Testis (tissue), 3 donors: ENCODE results near the gene HPN. TPM values are rescaled to one million over a fixed set of nuclear protein-coding genes. Genes with fewer than 3 reads are reported as not detected.

Source experiments
- DNase-seq: peaks from one replicate; pipeline ENCODE4 v3.0.0-alpha.2; 2019
- H3K27ac ChIP-seq, 2 donors: fragments of 200-600 bp; sonication (generic); one replicate each; pipeline ENCODE4 v1.5.1; 2019
- H3K27me3 ChIP-seq: fragments of 200-600 bp; sonication (generic); one replicate; pipeline ENCODE4 v1.5.1; 2019
- H3K36me3 ChIP-seq: fragments of 200-600 bp; sonication (generic); one replicate; pipeline ENCODE4 v1.5.1; 2017; ENCODE audit warnings: low read depth; ENCODE audit errors: missing control alignments
- H3K4me1 ChIP-seq: fragments of 200-600 bp; sonication (generic); one replicate; pipeline ENCODE4 v1.5.1; 2019
- H3K4me3 ChIP-seq, 2 donors: fragments of 200-600 bp; sonication (generic); one replicate each; pipeline ENCODE4 v1.5.1; 2017 to 2019
- H3K9me3 ChIP-seq: fragments of 200-600 bp; sonication (generic); one replicate; pipeline ENCODE4 v1.5.1; 2017
- CTCF ChIP-seq, 3 experiments: fragments of 450-650 bp in 2 of 3; fragments of 200-600 bp in 1 of 3; sonication (generic) in 1 of 3; IDR thresholded peaks; one replicate each; pipeline ENCODE4 v1.5.1; 2016 to 2019; ENCODE audit warnings: antibody characterized with exemption in 3 of 3, mild to moderate bottlenecking in 2 of 3, moderate library complexity in 1 of 3
- POLR2A ChIP-seq: fragments of 450-650 bp; IDR thresholded peaks from one replicate; pipeline ENCODE4 v1.6.1; 2017; ENCODE audit warnings: antibody characterized with exemption, mild to moderate bottlenecking, moderate library complexity
- WGBS, 2 donors: methylation state at CpG; one replicate each; pipeline ENCODE4 v1.1.5; 2018; 5-methylcytosine and 5-hydroxymethylcytosine counted together
- intact Hi-C: fragments of 100-400 bp; cut with DNase I; formaldehyde crosslinking; loops from one replicate; pipeline ENCODE4 v1.15.1; 2023; ENCODE audit warnings: low total_unique reads
- polyA plus RNA-seq: library from polyadenylated mRNA; stranded (reverse); fragments of 350-450 nt; fragmentation: Illumina TruSeq; extraction: RNeasy Lipid Tissue Mini Kit (QIAGEN cat#74804); gene quantifications from one replicate; pipeline ENCODE4 v1.2.3, GENCODE V29; 2014; ENCODE audit warnings: low read depth, low replicate concordance; ENCODE audit not compliant: insufficient read depth
- total RNA-seq, 2 donors: library from RNA; depleted of rRNA; stranded (reverse); fragments of >200 nt; gene quantifications; one replicate each; pipeline ENCODE4 v1.2.3, GENCODE V29; 2016

HPN gene
- total and polyA plus RNA-seq, 3 donors from 2014 or later, result 0.79 to 8.2 (median 1.7) TPM

- TF ChIP-seq CTCF (IDR thresholded peaks at IDR 0.05), result no peak
- TF ChIP-seq POLR2A, result no peak
- Histone ChIP-seq H3K27me3 (no peaks in the 10 kb centered on the region), H3K27ac (no peak overlapping the region), H3K4me1 (peaks cover 10% of the 10 kb centered on the region), H3K9me3 (no peaks in the 10 kb centered on the region), H3K4me3 (no peak overlapping the region), H3K36me3 (no peaks in the 10 kb centered on the region)
- intact Hi-C loops, result no loop called here
- no peak for DNase-seq
- WGBS, 2 donors, result 94% methylated on average over 14 to 17 of the region's 17 CpGs
Measured at GRCh38 chr19:35034005-35034502, 7.5 kb upstream of the HPN start.

GRCh38 chr19:35034588-35035382 is 6.7 kb upstream of the HPN start:
- TF ChIP-seq POLR2A (no peak), CTCF (IDR thresholded peaks at IDR 0.05) (no peak)
- Histone ChIP-seq H3K9me3 (no peaks in the 10 kb centered on the region), H3K27me3 (no peaks in the 10 kb centered on the region), H3K36me3 (no peaks in the 10 kb centered on the region), H3K4me3 (no peak overlapping the region), H3K4me1 (peaks cover 10% of the 10 kb centered on the region), H3K27ac (no peak overlapping the region)
- WGBS, 2 donors, result 81% methylated on average over 17 of the region's 17 CpGs
- no peak for DNase-seq
- intact Hi-C loops, result no loop called here

- TF ChIP-seq CTCF (IDR thresholded peaks at IDR 0.05) (no peak), POLR2A (no peak)
- no peaks in the 10 kb centered on the region for H3K9me3 ChIP-seq
- peak overlapping the region in 1 of 2 donors; percentile 59 for H3K27ac ChIP-seq
- WGBS, 2 donors, result 49 to 54% methylated on average over 13 of the region's 13 CpGs
- no peaks in the 10 kb centered on the region for H3K27me3 ChIP-seq
- H3K4me1 ChIP-seq, result peaks cover 35% of the 10 kb centered on the region
- no peak overlapping the region for H3K4me3 ChIP-seq
- peak; percentile 55 for DNase-seq
- intact Hi-C loops, result no loop called here
- H3K36me3 ChIP-seq, result no peaks in the 10 kb centered on the region
Measured at GRCh38 chr19:35037716-35038622, 3.6 kb upstream of the HPN start.

- no peak overlapping the region for H3K4me3 ChIP-seq
Measured at GRCh38 chr19:35038623-35039512, 2.7 kb upstream of the HPN start.

More at GRCh38 chr19:35038623-35039512, 2.7 kb upstream of the HPN start:
- Histone ChIP-seq H3K36me3 (no peaks in the 10 kb centered on the region), H3K4me1 (peaks cover 35% of the 10 kb centered on the region), H3K27ac (peak overlapping the region in 1 of 2 donors; percentile 59), H3K27me3 (no peaks in the 10 kb centered on the region), H3K9me3 (no peaks in the 10 kb centered on the region)
- TF ChIP-seq POLR2A (no peak), CTCF (IDR thresholded peaks at IDR 0.05) (no peak)
- no peak for DNase-seq
- intact Hi-C loops, result no loop called here
- 59 to 79% methylated on average over 7 to 17 of the region's 17 CpGs for WGBS, 2 donors
